HepG2 (cell line): ENCODE results near the gene CHMP6. TPM values are rescaled to one million over a fixed set of nuclear protein-coding genes. Genes with fewer than 3 reads are reported as not detected.
A peak's percentile ranks its signal among the peaks of the same experiment; 100 is the strongest.

Experiments
- ATAC-seq: fragments of 200-7000 bp; cut with Tn5 transposase; 3 replicates; pipeline ENCODE4 v1.9.1; 2020; ENCODE audit warnings: mild to moderate bottlenecking, moderate library complexity
- BruUV-seq: library from RNA; stranded (reverse); fragments of 400-500 nt; replicated peaks from 2 replicates; lab custom pipeline; 2021; lab: Mats Ljungman, UMichigan
- CTCF ChIA-PET: fragments of 300-600 bp; formaldehyde crosslinking; extraction: SDS; loops from one replicate; lab custom pipeline; 2021; ENCODE audit warnings: low total read pairs, inconsistent platforms, low intra/inter-chr PET ratio; lab: Yijun Ruan, JAX
- POLR2A ChIA-PET: fragments of 350-600 bp; sonication (Branson Sonifier 250); formaldehyde crosslinking; loops from one replicate; lab custom pipeline; 2020; ENCODE audit warnings: antibody characterized with exemption, inconsistent platforms; lab: Yijun Ruan, JAX
- DNase-seq: peaks from one replicate; pipeline ENCODE4 v3.0.0-alpha.2; 2015; ENCODE audit warnings: low spot score
- FAIRE-seq: peaks from 3 replicates; lab custom pipeline; 2011; peaks lifted over from hg19 to GRCh38; lab: Jason Lieb, UNC
- H2AFZ ChIP-seq: one replicate; pipeline ENCODE4 v1.6.1; 2011; ENCODE audit warnings: low read length, inconsistent platforms
- H3K27ac ChIP-seq: fragments of 300-600 bp; 3 replicates; pipeline ENCODE4 v1.8.0; 2011; ENCODE audit warnings: mixed run types, mild to moderate bottlenecking, mixed read lengths, low read length, inconsistent platforms; ENCODE audit not compliant: insufficient read depth; ENCODE audit errors: extremely low read length
- H3K27me3 ChIP-seq, 2 experiments: fragments of 200-600 bp in 1 of 2; 2 replicates in 1 of 2; 3 replicates in 1 of 2; pipeline versions ENCODE4 v1.6.0 to v1.8.0; 2011; ENCODE audit warnings: low read length in 2 of 2, mild to moderate bottlenecking in 2 of 2, moderate library complexity in 2 of 2, inconsistent platforms in 1 of 2; ENCODE audit not compliant: insufficient read depth in 2 of 2, control insufficient read depth in 1 of 2
- H3K36me3 ChIP-seq, 2 experiments: fragments of 200-600 bp in 1 of 2; replicated peaks in 1 of 2; 2 replicates in 1 of 2; 3 replicates in 1 of 2; pipeline versions ENCODE4 v1.5.1 to v1.8.0; 2011; ENCODE audit warnings: low read length in 2 of 2, inconsistent platforms in 1 of 2; ENCODE audit not compliant: insufficient read depth in 2 of 2, control insufficient read depth in 1 of 2
- H3K4me1 ChIP-seq: 2 replicates; pipeline ENCODE4 v1.5.1; 2012; ENCODE audit warnings: low read length, inconsistent platforms; ENCODE audit not compliant: insufficient read depth
- H3K4me2 ChIP-seq: 2 replicates; pipeline ENCODE4 v1.6.0; 2011; ENCODE audit warnings: low read depth, low read length, inconsistent platforms
- H3K4me3 ChIP-seq, 3 experiments: fragments of 200-600 bp in 1 of 3; sonication (generic), shearing (Covaris generic) in 1 of 3; replicated peaks in 1 of 3; 2 replicates each; pipeline ENCODE4 v1.5.1; 2011 to 2016; ENCODE audit warnings: low read length in 3 of 3, inconsistent platforms in 2 of 3, low read depth in 2 of 3, mild to moderate bottlenecking in 2 of 3, control low read depth in 1 of 3, mixed read lengths in 1 of 3; ENCODE audit not compliant: insufficient read depth in 1 of 3
- H3K79me2 ChIP-seq: one replicate; pipeline ENCODE4 v1.6.1; 2011; ENCODE audit warnings: low read length, inconsistent platforms; ENCODE audit not compliant: insufficient read depth
- H3K9ac ChIP-seq: 2 replicates; pipeline ENCODE4 v1.6.0; 2011; ENCODE audit warnings: mild to moderate bottlenecking, low read depth, low read length, inconsistent platforms; ENCODE audit not compliant: insufficient read depth
- H3K9me3 ChIP-seq: 2 replicates; pipeline ENCODE4 v1.5.1; 2012; ENCODE audit warnings: mild to moderate bottlenecking, low read length
- H4K20me1 ChIP-seq: 2 replicates; pipeline ENCODE4 v1.6.0; 2011; ENCODE audit warnings: inconsistent platforms, mild to moderate bottlenecking, low read length, moderate library complexity; ENCODE audit not compliant: insufficient read depth
- GLI4 ChIP-seq: sonication (generic); formaldehyde crosslinking; IDR thresholded peaks from 2 replicates; pipeline ENCODE4 v1.5.1; 2020; ENCODE audit warnings: missing genetic modification reagents, mild to moderate bottlenecking, moderate library complexity, borderline replicate concordance
- SALL1 ChIP-seq: sonication (generic); formaldehyde crosslinking; IDR thresholded peaks from 2 replicates; pipeline ENCODE4 v1.8.0; 2022; ENCODE audit warnings: mild to moderate bottlenecking, missing genetic modification reagents
- SAP130 ChIP-seq: IDR thresholded peaks from 2 replicates; pipeline ENCODE4 v1.6.1; 2016; ENCODE audit warnings: low read depth
- TAF15 ChIP-seq: fragments of 200-400 bp; formaldehyde crosslinking; IDR thresholded peaks from one replicate; pipeline ENCODE4 v1.6.1; 2018; ENCODE audit warnings: mild to moderate bottlenecking, low read depth, low read length; ENCODE audit not compliant: poor library complexity, severe bottlenecking
- ZBTB38 ChIP-seq: sonication (generic); formaldehyde crosslinking; IDR thresholded peaks from 2 replicates; pipeline ENCODE4 v1.5.1; 2020; ENCODE audit warnings: mild to moderate bottlenecking, missing genetic modification reagents
- ZBTB7A ChIP-seq: sonication (generic); formaldehyde crosslinking; IDR thresholded peaks from 2 replicates; pipeline ENCODE4 v1.8.0; 2022; ENCODE audit warnings: mild to moderate bottlenecking, missing genetic modification reagents
- ZNF224 ChIP-seq: sonication (generic); formaldehyde crosslinking; IDR thresholded peaks from 2 replicates; pipeline ENCODE4 v1.5.0; 2020; ENCODE audit warnings: mild to moderate bottlenecking, missing genetic modification reagents
- ZNF737 ChIP-seq: sonication (generic); formaldehyde crosslinking; IDR thresholded peaks from 2 replicates; pipeline ENCODE4 v1.5.0; 2020; ENCODE audit warnings: missing genetic modification reagents, mild to moderate bottlenecking, borderline replicate concordance
- WGBS: methylation state at CpG from one replicate; pipeline ENCODE4 v1.1.6; 2017; ENCODE audit warnings: low lambda C conversion rate; 5-methylcytosine and 5-hydroxymethylcytosine counted together
- in situ Hi-C: cut with HindIII; loops from 2 replicates; pipeline ENCODE4 v1.10.0; 2017; ENCODE audit warnings: low pct_unique_long_range_greater_than_20kb; ENCODE audit not compliant: extremely low pct_ligation_motif_present
- intact Hi-C: fragments of 100-400 bp; cut with micrococcal nuclease; formaldehyde crosslinking; loops from one replicate; pipeline ENCODE4 v1.10.0; 2022; ENCODE audit not compliant: unreplicated experiment
- polyA plus RNA-seq, 8 experiments: library from polyadenylated mRNA; depleted of rRNA in 3 of 8; stranded (reverse) in 7 of 8; unstranded in 1 of 8; fragments of >200 nt; fragmentation: Illumina TruSeq in 4 of 8; extraction: Trizol in 4 of 8; gene quantifications; 2 replicates each; pipeline versions ENCODE4 v1.2.1 to v1.2.3, GENCODE V29; 2011 to 2016; ENCODE audit warnings: low read depth in 4 of 8, missing spikeins in 1 of 8, mixed read lengths in 1 of 8; ENCODE audit not compliant: insufficient read depth in 1 of 8
- total RNA-seq, 5 experiments: library from RNA; depleted of rRNA; stranded (reverse); fragments of >200 nt; fragmentation: Illumina TruSeq; extraction: Trizol; gene quantifications; 2 replicates each; pipeline ENCODE4 v1.2.3, GENCODE V29; 2016; ENCODE audit warnings: low read depth in 1 of 5
- TF ChIP-seq, protein P1 (sequence below): sonication (generic); formaldehyde crosslinking; IDR thresholded peaks from 2 replicates; pipeline ENCODE4 v1.5.1; 2020; ENCODE audit warnings: mild to moderate bottlenecking, missing genetic modification reagents, moderate library complexity
- TF ChIP-seq, protein P2 (sequence below): IDR thresholded peaks from 2 replicates; pipeline ENCODE4 v1.6.1; 2012; ENCODE audit warnings: inconsistent platforms
- TF ChIP-seq, protein P3 (sequence below): sonication (generic); formaldehyde crosslinking; IDR thresholded peaks from 2 replicates; pipeline ENCODE4 v1.5.0; 2020; ENCODE audit warnings: missing genetic modification reagents
- TF ChIP-seq, protein P4 (sequence below): sonication (generic); formaldehyde crosslinking; IDR thresholded peaks from 2 replicates; pipeline ENCODE4 v1.4.0; 2020; ENCODE audit warnings: mild to moderate bottlenecking, missing genetic modification reagents
- TF ChIP-seq, protein P5 (sequence below): sonication (generic); formaldehyde crosslinking; IDR thresholded peaks from 2 replicates; pipeline ENCODE4 v1.4.0; 2020; ENCODE audit warnings: low read depth, mild to moderate bottlenecking, missing genetic modification reagents

CHMP6 gene
- total and polyA plus RNA-seq, 2 of the 13 experiments (the other 11 are each of a cell fraction or from before 2014, with no cell fraction given), result 11.1 to 24.2 TPM

DNA sequence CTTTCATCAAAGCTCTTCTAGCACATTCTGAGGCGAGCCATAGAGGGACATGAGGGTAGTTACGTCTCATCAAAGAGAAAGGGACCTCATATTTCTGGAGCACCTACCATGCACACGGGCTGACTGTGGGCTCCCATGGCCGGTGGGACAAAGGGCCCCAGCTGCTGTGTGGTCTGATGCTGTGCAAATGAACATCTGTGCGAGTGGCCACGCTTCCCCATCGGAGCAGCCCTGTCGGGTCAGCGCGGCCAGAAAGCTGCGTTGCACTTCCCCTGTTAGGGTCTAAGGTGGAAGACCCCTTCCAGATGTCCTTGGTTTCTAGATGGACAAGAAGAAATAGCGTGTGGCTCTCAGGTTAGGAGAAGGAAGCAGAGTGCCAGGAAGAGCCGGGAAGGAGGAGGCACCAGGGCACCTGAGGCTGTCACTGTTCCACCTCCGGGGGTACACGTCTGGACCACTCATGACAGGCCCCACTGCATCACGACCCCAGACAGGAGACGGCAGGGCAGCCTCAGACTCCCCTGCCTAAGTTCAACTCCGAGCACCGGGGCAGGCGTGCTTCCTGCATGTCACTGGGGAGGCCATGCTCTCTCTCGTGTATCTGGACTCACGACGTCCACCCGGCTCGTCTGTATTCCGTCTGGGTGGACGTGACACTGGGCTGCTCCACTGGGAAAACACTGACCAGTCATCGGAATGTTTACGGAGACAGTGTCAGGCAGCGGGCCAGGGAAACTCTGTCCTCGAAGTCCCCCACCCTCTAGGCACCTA lies 34.8 kb downstream of the CHMP6 start:
- H3K9ac ChIP-seq, result no peak overlapping the region
- H4K20me1 ChIP-seq, result no peaks in the 10 kb centered on the region
- no peak for DNase-seq
- peak overlapping the region; percentile 25; the same call in 1 of the 2 replicates for H3K4me2 ChIP-seq
- H3K4me3 ChIP-seq, result no peak overlapping the region
- H3K27ac ChIP-seq, result no peak overlapping the region
- 29% methylated on average over 30 of the region's 31 CpGs for WGBS
- intact Hi-C loops, result no loop called here
- no TSS peak for BruUV-seq
- ChIA-PET CTCF (no interaction called here), POLR2A (interaction anchor here (1.2 to 1.5 kb wide), 4 partner anchors 9 to 68 kb away, joined by 3 to 7 read pairs (median 5); partner anchors contain the start of gene BAIAP2)
- H3K36me3 ChIP-seq, result no peaks in the 10 kb centered on the region
- H2AFZ ChIP-seq, result no peak overlapping the region
- peaks cover 19 to 48% of the 10 kb centered on the region in 2 experiments; a peak in 4 of 5 replicates for H3K27me3 ChIP-seq
- peaks cover 77% of the 10 kb centered on the region for H3K4me1 ChIP-seq
- no peak for FAIRE-seq
- no peak for ATAC-seq
- in situ Hi-C loops, result no loop called here
- no peaks in the 10 kb centered on the region for H3K9me3 ChIP-seq
- H3K79me2 ChIP-seq, result no peaks in the 10 kb centered on the region
- peak; percentile 37; the same call in 1 of the 2 replicates for TF ChIP-seq SAP130 (CRISPR knock-in tag)
- no peak for TF ChIP-seq TAF15
- TF ChIP-seq, protein P1, sequence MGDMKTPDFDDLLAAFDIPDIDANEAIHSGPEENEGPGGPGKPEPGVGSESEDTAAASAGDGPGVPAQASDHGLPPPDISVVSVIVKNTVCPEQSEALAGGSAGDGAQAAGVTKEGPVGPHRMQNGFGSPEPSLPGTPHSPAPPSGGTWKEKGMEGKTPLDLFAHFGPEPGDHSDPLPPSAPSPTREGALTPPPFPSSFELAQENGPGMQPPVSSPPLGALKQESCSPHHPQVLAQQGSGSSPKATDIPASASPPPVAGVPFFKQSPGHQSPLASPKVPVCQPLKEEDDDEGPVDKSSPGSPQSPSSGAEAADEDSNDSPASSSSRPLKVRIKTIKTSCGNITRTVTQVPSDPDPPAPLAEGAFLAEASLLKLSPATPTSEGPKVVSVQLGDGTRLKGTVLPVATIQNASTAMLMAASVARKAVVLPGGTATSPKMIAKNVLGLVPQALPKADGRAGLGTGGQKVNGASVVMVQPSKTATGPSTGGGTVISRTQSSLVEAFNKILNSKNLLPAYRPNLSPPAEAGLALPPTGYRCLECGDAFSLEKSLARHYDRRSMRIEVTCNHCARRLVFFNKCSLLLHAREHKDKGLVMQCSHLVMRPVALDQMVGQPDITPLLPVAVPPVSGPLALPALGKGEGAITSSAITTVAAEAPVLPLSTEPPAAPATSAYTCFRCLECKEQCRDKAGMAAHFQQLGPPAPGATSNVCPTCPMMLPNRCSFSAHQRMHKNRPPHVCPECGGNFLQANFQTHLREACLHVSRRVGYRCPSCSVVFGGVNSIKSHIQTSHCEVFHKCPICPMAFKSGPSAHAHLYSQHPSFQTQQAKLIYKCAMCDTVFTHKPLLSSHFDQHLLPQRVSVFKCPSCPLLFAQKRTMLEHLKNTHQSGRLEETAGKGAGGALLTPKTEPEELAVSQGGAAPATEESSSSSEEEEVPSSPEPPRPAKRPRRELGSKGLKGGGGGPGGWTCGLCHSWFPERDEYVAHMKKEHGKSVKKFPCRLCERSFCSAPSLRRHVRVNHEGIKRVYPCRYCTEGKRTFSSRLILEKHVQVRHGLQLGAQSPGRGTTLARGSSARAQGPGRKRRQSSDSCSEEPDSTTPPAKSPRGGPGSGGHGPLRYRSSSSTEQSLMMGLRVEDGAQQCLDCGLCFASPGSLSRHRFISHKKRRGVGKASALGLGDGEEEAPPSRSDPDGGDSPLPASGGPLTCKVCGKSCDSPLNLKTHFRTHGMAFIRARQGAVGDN (CRISPR knock-in tag), result peak; percentile 57
- TF ChIP-seq, protein P2, sequence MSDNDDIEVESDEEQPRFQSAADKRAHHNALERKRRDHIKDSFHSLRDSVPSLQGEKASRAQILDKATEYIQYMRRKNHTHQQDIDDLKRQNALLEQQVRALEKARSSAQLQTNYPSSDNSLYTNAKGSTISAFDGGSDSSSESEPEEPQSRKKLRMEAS, result peak; percentile 57; the same call in 1 of the 2 replicates
- TF ChIP-seq, protein P3, sequence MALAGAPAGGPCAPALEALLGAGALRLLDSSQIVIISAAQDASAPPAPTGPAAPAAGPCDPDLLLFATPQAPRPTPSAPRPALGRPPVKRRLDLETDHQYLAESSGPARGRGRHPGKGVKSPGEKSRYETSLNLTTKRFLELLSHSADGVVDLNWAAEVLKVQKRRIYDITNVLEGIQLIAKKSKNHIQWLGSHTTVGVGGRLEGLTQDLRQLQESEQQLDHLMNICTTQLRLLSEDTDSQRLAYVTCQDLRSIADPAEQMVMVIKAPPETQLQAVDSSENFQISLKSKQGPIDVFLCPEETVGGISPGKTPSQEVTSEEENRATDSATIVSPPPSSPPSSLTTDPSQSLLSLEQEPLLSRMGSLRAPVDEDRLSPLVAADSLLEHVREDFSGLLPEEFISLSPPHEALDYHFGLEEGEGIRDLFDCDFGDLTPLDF, result no peak
- TF ChIP-seq ZNF224 (CRISPR knock-in tag), result no peak
- TF ChIP-seq SALL1 (CRISPR knock-in tag), result peak; percentile 27; the same call in 1 of the 2 replicates
- TF ChIP-seq ZNF737 (CRISPR knock-in tag), result no peak
- 0 out of 2 replicates have a peak, but pooled peaks have one; percentile 28 for TF ChIP-seq ZBTB7A (CRISPR knock-in tag)
- 0 out of 2 replicates have a peak, but pooled peaks have one; percentile 25 for TF ChIP-seq GLI4
- TF ChIP-seq, protein P4, sequence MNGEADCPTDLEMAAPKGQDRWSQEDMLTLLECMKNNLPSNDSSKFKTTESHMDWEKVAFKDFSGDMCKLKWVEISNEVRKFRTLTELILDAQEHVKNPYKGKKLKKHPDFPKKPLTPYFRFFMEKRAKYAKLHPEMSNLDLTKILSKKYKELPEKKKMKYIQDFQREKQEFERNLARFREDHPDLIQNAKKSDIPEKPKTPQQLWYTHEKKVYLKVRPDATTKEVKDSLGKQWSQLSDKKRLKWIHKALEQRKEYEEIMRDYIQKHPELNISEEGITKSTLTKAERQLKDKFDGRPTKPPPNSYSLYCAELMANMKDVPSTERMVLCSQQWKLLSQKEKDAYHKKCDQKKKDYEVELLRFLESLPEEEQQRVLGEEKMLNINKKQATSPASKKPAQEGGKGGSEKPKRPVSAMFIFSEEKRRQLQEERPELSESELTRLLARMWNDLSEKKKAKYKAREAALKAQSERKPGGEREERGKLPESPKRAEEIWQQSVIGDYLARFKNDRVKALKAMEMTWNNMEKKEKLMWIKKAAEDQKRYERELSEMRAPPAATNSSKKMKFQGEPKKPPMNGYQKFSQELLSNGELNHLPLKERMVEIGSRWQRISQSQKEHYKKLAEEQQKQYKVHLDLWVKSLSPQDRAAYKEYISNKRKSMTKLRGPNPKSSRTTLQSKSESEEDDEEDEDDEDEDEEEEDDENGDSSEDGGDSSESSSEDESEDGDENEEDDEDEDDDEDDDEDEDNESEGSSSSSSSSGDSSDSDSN (CRISPR knock-in tag), result no peak
- TF ChIP-seq ZBTB38 (CRISPR knock-in tag), result peak; percentile 48; the same call in 1 of the 2 replicates
- TF ChIP-seq, protein P5, sequence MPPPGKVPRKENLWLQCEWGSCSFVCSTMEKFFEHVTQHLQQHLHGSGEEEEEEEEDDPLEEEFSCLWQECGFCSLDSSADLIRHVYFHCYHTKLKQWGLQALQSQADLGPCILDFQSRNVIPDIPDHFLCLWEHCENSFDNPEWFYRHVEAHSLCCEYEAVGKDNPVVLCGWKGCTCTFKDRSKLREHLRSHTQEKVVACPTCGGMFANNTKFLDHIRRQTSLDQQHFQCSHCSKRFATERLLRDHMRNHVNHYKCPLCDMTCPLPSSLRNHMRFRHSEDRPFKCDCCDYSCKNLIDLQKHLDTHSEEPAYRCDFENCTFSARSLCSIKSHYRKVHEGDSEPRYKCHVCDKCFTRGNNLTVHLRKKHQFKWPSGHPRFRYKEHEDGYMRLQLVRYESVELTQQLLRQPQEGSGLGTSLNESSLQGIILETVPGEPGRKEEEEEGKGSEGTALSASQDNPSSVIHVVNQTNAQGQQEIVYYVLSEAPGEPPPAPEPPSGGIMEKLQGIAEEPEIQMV (CRISPR knock-in tag), result no peak
